Panc1 (cell line): ENCODE data around the gene KRTAP10-6.

Source experiments
- POLR2AphosphoS5 ChIP-seq: IDR thresholded peaks from 2 replicates; pipeline ENCODE4 v1.6.1; 2012; ENCODE audit warnings: mild to moderate bottlenecking, low read depth, low read length, moderate library complexity
- SIN3A ChIP-seq: IDR thresholded peaks from 2 replicates; pipeline ENCODE4 v1.6.1; 2012; ENCODE audit warnings: low read depth, mild to moderate bottlenecking, low read length, moderate library complexity, borderline replicate concordance; ENCODE audit not compliant: insufficient read depth
- TCF7L2 ChIP-seq: IDR thresholded peaks from 2 replicates; pipeline ENCODE4 v1.6.1; 2011; ENCODE audit warnings: mild to moderate bottlenecking, low read depth, low read length, inconsistent platforms
- TF ChIP-seq, protein P1 (sequence below): fragments of 450-650 bp; IDR thresholded peaks from 2 replicates; pipeline ENCODE4 v1.5.1; 2017; ENCODE audit warnings: mild to moderate bottlenecking
- TF ChIP-seq, protein P2 (sequence below), 2 experiments: IDR thresholded peaks; 2 replicates each; pipeline ENCODE4 v1.6.1; 2011 to 2012; ENCODE audit warnings: low read depth in 2 of 2, control low read depth in 1 of 2, low read length in 1 of 2, mild to moderate bottlenecking in 1 of 2, moderate library complexity in 1 of 2; ENCODE audit not compliant: insufficient read depth in 1 of 2

DNA sequence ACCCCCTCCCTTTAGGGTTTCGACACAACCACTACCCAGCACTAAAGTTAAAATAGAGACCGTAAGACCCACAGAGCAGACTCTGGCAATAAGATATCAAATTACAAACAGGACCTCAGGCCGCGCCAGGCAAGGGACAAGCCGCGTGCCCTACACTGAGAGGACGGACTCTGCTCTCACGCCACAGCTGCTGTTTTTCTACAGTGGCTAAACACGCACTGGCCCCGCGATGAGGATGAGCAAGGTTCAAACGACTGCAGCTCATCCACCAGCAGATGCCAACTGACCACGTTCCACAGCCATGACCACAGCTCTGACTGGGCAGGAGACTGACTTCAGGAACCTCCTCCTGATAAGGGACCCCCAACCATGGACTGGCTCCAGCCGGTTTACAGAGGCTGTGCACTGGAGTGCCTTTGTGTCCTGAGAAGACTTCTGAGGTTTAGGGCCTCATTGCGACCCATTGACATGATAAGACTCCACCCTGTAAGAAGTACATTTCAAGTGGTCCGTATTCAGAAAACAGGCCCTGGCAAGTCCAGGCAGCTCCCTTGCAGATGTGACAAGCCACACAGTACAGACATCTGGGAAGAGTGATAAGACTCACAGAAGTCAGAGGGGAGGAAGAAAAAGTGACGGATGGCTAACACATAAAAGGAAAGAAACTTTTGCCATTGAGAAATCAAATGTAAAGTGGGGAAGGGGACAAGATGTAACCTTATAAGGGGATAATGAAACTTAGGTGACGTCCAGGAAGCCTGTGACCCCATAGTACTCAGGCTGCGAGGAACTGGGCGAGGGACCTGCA is 1.5 kb upstream of the KRTAP10-6 start:
- TF ChIP-seq, protein P1, sequence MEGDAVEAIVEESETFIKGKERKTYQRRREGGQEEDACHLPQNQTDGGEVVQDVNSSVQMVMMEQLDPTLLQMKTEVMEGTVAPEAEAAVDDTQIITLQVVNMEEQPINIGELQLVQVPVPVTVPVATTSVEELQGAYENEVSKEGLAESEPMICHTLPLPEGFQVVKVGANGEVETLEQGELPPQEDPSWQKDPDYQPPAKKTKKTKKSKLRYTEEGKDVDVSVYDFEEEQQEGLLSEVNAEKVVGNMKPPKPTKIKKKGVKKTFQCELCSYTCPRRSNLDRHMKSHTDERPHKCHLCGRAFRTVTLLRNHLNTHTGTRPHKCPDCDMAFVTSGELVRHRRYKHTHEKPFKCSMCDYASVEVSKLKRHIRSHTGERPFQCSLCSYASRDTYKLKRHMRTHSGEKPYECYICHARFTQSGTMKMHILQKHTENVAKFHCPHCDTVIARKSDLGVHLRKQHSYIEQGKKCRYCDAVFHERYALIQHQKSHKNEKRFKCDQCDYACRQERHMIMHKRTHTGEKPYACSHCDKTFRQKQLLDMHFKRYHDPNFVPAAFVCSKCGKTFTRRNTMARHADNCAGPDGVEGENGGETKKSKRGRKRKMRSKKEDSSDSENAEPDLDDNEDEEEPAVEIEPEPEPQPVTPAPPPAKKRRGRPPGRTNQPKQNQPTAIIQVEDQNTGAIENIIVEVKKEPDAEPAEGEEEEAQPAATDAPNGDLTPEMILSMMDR, result no peak
- TF ChIP-seq POLR2AphosphoS5, result no peak
- no peak for TF ChIP-seq TCF7L2
- TF ChIP-seq, protein P2, sequence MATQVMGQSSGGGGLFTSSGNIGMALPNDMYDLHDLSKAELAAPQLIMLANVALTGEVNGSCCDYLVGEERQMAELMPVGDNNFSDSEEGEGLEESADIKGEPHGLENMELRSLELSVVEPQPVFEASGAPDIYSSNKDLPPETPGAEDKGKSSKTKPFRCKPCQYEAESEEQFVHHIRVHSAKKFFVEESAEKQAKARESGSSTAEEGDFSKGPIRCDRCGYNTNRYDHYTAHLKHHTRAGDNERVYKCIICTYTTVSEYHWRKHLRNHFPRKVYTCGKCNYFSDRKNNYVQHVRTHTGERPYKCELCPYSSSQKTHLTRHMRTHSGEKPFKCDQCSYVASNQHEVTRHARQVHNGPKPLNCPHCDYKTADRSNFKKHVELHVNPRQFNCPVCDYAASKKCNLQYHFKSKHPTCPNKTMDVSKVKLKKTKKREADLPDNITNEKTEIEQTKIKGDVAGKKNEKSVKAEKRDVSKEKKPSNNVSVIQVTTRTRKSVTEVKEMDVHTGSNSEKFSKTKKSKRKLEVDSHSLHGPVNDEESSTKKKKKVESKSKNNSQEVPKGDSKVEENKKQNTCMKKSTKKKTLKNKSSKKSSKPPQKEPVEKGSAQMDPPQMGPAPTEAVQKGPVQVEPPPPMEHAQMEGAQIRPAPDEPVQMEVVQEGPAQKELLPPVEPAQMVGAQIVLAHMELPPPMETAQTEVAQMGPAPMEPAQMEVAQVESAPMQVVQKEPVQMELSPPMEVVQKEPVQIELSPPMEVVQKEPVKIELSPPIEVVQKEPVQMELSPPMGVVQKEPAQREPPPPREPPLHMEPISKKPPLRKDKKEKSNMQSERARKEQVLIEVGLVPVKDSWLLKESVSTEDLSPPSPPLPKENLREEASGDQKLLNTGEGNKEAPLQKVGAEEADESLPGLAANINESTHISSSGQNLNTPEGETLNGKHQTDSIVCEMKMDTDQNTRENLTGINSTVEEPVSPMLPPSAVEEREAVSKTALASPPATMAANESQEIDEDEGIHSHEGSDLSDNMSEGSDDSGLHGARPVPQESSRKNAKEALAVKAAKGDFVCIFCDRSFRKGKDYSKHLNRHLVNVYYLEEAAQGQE (IDR thresholded peaks at IDR 0.05; ENCODE audit: insufficient read depth in 1 of 2, low read depth in 2 of 2, low read length in 1 of 2), result no peak
- no peak for TF ChIP-seq SIN3A
